Measurements from ENCODE around the gene ITM2C.

GRCh38 chr2:230924470-230925341 lies 60.0 kb downstream of the ITM2C start, which contains the start of gene GPR55:
- TF ChIP-seq POLR2AphosphoS5 (IDR thresholded peaks at IDR 0.05; ENCODE audit: low read depth, low read length) (peak; percentile 94), POLR2A (IDR thresholded peaks at IDR 0.05; ENCODE audit: low read depth, low read length) (peak; percentile 90)
